ENCODE measurements around the gene TOMM70.

DNA sequence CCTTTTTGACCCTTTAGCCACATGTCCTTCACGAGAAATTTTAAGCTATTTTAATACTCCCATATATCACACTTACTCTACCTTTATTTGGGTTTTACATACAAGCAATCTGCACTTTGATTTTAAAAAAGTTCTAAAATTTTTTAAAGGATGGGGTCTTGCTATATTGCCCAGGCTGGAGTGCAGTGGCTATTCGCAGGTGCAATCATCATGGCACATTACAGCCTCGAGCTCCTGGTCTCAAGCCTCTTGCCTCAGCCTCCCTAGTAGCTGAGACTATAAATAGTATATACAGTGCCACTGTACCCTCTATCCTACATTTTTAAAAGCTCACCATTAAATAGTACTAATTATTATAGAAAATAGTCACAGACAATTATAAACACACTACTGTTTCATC is 36.5 kb downstream of the TOMM70 start:
- TF ChIP-seq POLR2AphosphoS5 (IDR thresholded peaks at IDR 0.05; ENCODE audit: low read depth, low read length) (no peak), SPI1 (IDR thresholded peaks at IDR 0.05; ENCODE audit: low read depth, low read length) (no peak), POLR2A (IDR thresholded peaks at IDR 0.05; ENCODE audit: low read depth, low read length) (no peak), TAF1 (IDR thresholded peaks at IDR 0.05; ENCODE audit: low read depth, low read length) (no peak), POU2F2 (IDR thresholded peaks at IDR 0.05; ENCODE audit: low read depth, low read length) (no peak), PAX5 (IDR thresholded peaks at IDR 0.05; ENCODE audit: insufficient read depth, low read length, severe bottlenecking) (no peak)

All from GM12891 (cell line).